ENCODE results near the gene STAC2.

The STAC2 gene

DNA sequence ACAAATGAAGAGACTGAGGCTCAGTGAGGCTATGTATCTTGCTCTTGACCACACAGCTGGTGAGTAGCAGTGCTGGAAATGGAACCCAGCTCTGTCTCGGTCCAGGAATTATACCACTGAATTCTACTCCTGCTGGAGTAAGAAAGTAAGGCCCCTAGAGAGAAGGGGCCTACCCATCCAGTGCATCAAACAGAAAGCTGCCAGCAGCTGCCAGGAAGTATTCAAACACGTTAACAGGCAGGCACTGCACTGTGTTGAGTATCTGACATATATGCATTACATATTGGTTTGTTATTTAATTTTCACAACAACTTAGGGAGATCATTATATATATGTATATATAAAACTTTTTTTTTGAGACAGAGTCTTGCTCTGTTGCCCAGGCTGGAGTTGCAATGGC, 63.8 kb downstream of the STAC2 start:
- DNase-seq (ENCODE audit: low read depth): no peak
